Mesenchymal stem cell (in vitro differentiated cells and primary cell): ENCODE data around the gene BRSK2.

Experiments
- DNase-seq: peaks from one replicate; pipeline ENCODE4 v3.0.0-alpha.2; 2013
- H2AFZ ChIP-seq: one replicate; pipeline ENCODE4 v1.6.1; 2013; ENCODE audit warnings: low read depth, mild to moderate bottlenecking, control low read depth, inconsistent platforms, low read length, moderate library complexity
- H2AK5ac ChIP-seq: 2 replicates; pipeline ENCODE4 v1.6.1; 2013; ENCODE audit warnings: low read length, moderate library complexity, mild to moderate bottlenecking, inconsistent platforms; ENCODE audit not compliant: severe bottlenecking
- H2BK120ac ChIP-seq: one replicate; pipeline ENCODE4 v1.6.1; 2013; ENCODE audit warnings: low read depth, mild to moderate bottlenecking, inconsistent platforms, low read length, moderate library complexity
- H2BK12ac ChIP-seq, 2 experiments: one replicate each; pipeline ENCODE4 v1.6.1; 2013; ENCODE audit warnings: inconsistent platforms in 2 of 2, low read length in 2 of 2, mild to moderate bottlenecking in 2 of 2, moderate library complexity in 2 of 2, control low read depth in 1 of 2
- H2BK15ac ChIP-seq: one replicate; pipeline ENCODE4 v1.6.1; 2013; ENCODE audit warnings: mild to moderate bottlenecking, low read depth, inconsistent platforms; ENCODE audit not compliant: poor library complexity, severe bottlenecking
- H2BK5ac ChIP-seq: 2 replicates; pipeline ENCODE4 v1.6.1; 2013; ENCODE audit warnings: low read depth, mild to moderate bottlenecking, low read length, control low read depth, inconsistent platforms; ENCODE audit not compliant: poor library complexity, severe bottlenecking
- H3K14ac ChIP-seq, 2 experiments: one replicate each; pipeline ENCODE4 v1.6.1; 2013; ENCODE audit warnings: inconsistent platforms in 2 of 2, low read length in 2 of 2, control low read depth in 1 of 2, mild to moderate bottlenecking in 1 of 2, moderate library complexity in 1 of 2
- H3K18ac ChIP-seq, 2 experiments: one replicate each; pipeline ENCODE4 v1.6.1; 2013; ENCODE audit warnings: inconsistent platforms in 2 of 2, low read length in 2 of 2, control low read depth in 1 of 2, low read depth in 1 of 2, mild to moderate bottlenecking in 1 of 2
- H3K23ac ChIP-seq, 2 experiments: one replicate each; pipeline ENCODE4 v1.6.1; 2013; ENCODE audit warnings: inconsistent platforms in 2 of 2, low read length in 2 of 2, mild to moderate bottlenecking in 2 of 2, moderate library complexity in 2 of 2, control low read depth in 1 of 2
- H3K27ac ChIP-seq: 2 replicates; pipeline ENCODE4 v1.5.1; 2013; ENCODE audit warnings: mild to moderate bottlenecking, moderate library complexity, low read length, control low read depth, inconsistent platforms; ENCODE audit not compliant: poor library complexity, severe bottlenecking
- H3K27me3 ChIP-seq, 2 experiments: 2 replicates each; pipeline versions ENCODE4 v1.6.1 to v1.7.0; 2013; ENCODE audit warnings: low read length in 2 of 2, mild to moderate bottlenecking in 2 of 2, moderate library complexity in 2 of 2, control low read depth in 1 of 2, inconsistent platforms in 1 of 2; ENCODE audit not compliant: control insufficient read depth in 1 of 2, insufficient read depth in 1 of 2
- H3K36me3 ChIP-seq, 2 experiments: 2 replicates each; pipeline versions ENCODE4 v1.6.1 to v1.7.0; 2013; ENCODE audit warnings: low read length in 2 of 2, control low read depth in 1 of 2, inconsistent platforms in 1 of 2, low read depth in 1 of 2, mild to moderate bottlenecking in 1 of 2; ENCODE audit not compliant: insufficient read depth in 2 of 2, control insufficient read depth in 1 of 2
- H3K4ac ChIP-seq, 2 experiments: one replicate each; pipeline ENCODE4 v1.6.1; 2013; ENCODE audit warnings: inconsistent platforms in 2 of 2, low read length in 2 of 2, mild to moderate bottlenecking in 2 of 2, moderate library complexity in 2 of 2, control low read depth in 1 of 2, low read depth in 1 of 2
- H3K4me1 ChIP-seq: 2 replicates; pipeline ENCODE4 v1.6.1; 2013; ENCODE audit warnings: low read depth, low read length, control low read depth; ENCODE audit not compliant: control insufficient read depth, insufficient read depth
- H3K4me2 ChIP-seq: 2 replicates; pipeline ENCODE4 v1.6.1; 2013; ENCODE audit warnings: low read length, mild to moderate bottlenecking, inconsistent platforms; ENCODE audit not compliant: poor library complexity, severe bottlenecking
- H3K4me3 ChIP-seq, 2 experiments: 2 replicates each; pipeline versions ENCODE4 v1.5.1 to v1.7.0; 2013; ENCODE audit warnings: low read length in 2 of 2, mild to moderate bottlenecking in 2 of 2, control low read depth in 1 of 2, low read depth in 1 of 2; ENCODE audit not compliant: insufficient read depth in 1 of 2
- H3K79me1 ChIP-seq: replicated peaks from 2 replicates; pipeline ENCODE4 v1.6.1; 2013; ENCODE audit warnings: mild to moderate bottlenecking, control low read depth, low read length, inconsistent platforms; ENCODE audit not compliant: poor library complexity, severe bottlenecking
- H3K9ac ChIP-seq: 2 replicates; pipeline ENCODE4 v1.7.0; 2013; ENCODE audit warnings: mild to moderate bottlenecking, low read length, moderate library complexity
- H3K9me3 ChIP-seq: 2 replicates; pipeline ENCODE4 v1.7.0; 2013; ENCODE audit warnings: mild to moderate bottlenecking, low read length; ENCODE audit not compliant: control insufficient read depth
- H4K8ac ChIP-seq: one replicate; pipeline ENCODE4 v1.6.1; 2013; ENCODE audit warnings: inconsistent platforms, mild to moderate bottlenecking, low read length, moderate library complexity
- H4K91ac ChIP-seq: one replicate; pipeline ENCODE4 v1.6.1; 2013; ENCODE audit warnings: mild to moderate bottlenecking, low read length, inconsistent platforms
- WGBS: methylation state at CpG from one replicate; pipeline ENCODE4 v1.1.7; 2013; ENCODE audit warnings: mixed read lengths; 5-methylcytosine and 5-hydroxymethylcytosine counted together

The BRSK2 gene

GRCh38 chr11:1479678-1480118 is 90.0 kb downstream of the BRSK2 start:
- peaks cover 59 to 67% of the 10 kb centered on the region in 2 experiments for H3K36me3 ChIP-seq
- no peaks in the 10 kb centered on the region for H3K27me3 ChIP-seq
- H3K23ac ChIP-seq: no peak overlapping the region

GRCh38 chr11:1480191-1480554 is 90.4 kb downstream of the BRSK2 start:
- H2BK12ac ChIP-seq: no peak overlapping the region
- no peak overlapping the region for H2BK5ac ChIP-seq
- no peak overlapping the region for H2BK15ac ChIP-seq
- peaks cover 54 to 71% of the 10 kb centered on the region in 2 experiments for H3K36me3 ChIP-seq
- no peaks in the 10 kb centered on the region for H3K9me3 ChIP-seq
- no peak overlapping the region for H3K23ac ChIP-seq
- H2AFZ ChIP-seq: no peak overlapping the region
- H3K14ac ChIP-seq: no peak overlapping the region
- no peak overlapping the region for H4K91ac ChIP-seq
- no peak overlapping the region for H3K4me3 ChIP-seq
- no peak overlapping the region for H3K27ac ChIP-seq
- H3K9ac ChIP-seq: no peak overlapping the region
- H3K27me3 ChIP-seq: no peaks in the 10 kb centered on the region
- H4K8ac ChIP-seq: no peak overlapping the region
- H2AK5ac ChIP-seq: no peak overlapping the region
- peaks cover 12% of the 10 kb centered on the region for H3K4me1 ChIP-seq
- DNase-seq: no peak
- peaks cover 48% of the 10 kb centered on the region for H3K79me1 ChIP-seq
- H3K18ac ChIP-seq: no peak overlapping the region
- no peak overlapping the region for H3K4me2 ChIP-seq
- no peak overlapping the region for H2BK120ac ChIP-seq
- 90% methylated on average over 13 of the region's 13 CpGs for WGBS
- no peak overlapping the region for H3K4ac ChIP-seq

More at GRCh38 chr11:1479678-1480118, 90.0 kb downstream of the BRSK2 start:
- Histone ChIP-seq H2AK5ac (no peak overlapping the region), H3K4me1 (peaks cover 8% of the 10 kb centered on the region), H3K4me2 (no peak overlapping the region), H3K79me1 (peaks cover 43% of the 10 kb centered on the region), H3K9ac (no peak overlapping the region), H3K18ac (no peak overlapping the region), H2BK5ac (no peak overlapping the region), H3K27ac (no peak overlapping the region), H2AFZ (no peak overlapping the region), H3K4me3 (no peak overlapping the region), H2BK120ac (no peak overlapping the region), H3K9me3 (no peaks in the 10 kb centered on the region), H4K91ac (no peak overlapping the region), H3K4ac (no peak overlapping the region), H4K8ac (no peak overlapping the region), H2BK12ac (no peak overlapping the region), H3K14ac (no peak overlapping the region), H2BK15ac (no peak overlapping the region)
- 95% methylated on average over 12 of the region's 12 CpGs for WGBS
- no peak for DNase-seq

GRCh38 chr11:1480555-1481482 is 91.1 kb downstream of the BRSK2 start:
- no peaks in the 10 kb centered on the region for H3K27me3 ChIP-seq
- H2BK15ac ChIP-seq: no peak overlapping the region
- H3K23ac ChIP-seq: no peak overlapping the region
- no peak overlapping the region for H3K27ac ChIP-seq
- no peak overlapping the region for H2AK5ac ChIP-seq
- no peak overlapping the region for H2BK12ac ChIP-seq
- no peak overlapping the region for H4K8ac ChIP-seq
- no peak overlapping the region for H3K4me3 ChIP-seq
- H2AFZ ChIP-seq: no peak overlapping the region
- H4K91ac ChIP-seq: no peak overlapping the region
- no peak overlapping the region for H2BK120ac ChIP-seq
- no peak for DNase-seq
- no peak overlapping the region for H2BK5ac ChIP-seq
- no peaks in the 10 kb centered on the region for H3K9me3 ChIP-seq
- 96% methylated on average over 36 of the region's 36 CpGs for WGBS
- peaks cover 17% of the 10 kb centered on the region for H3K4me1 ChIP-seq
- no peak overlapping the region for H3K9ac ChIP-seq
- peaks cover 48 to 71% of the 10 kb centered on the region in 2 experiments for H3K36me3 ChIP-seq
- no peak overlapping the region for H3K4ac ChIP-seq
- peaks cover 54% of the 10 kb centered on the region for H3K79me1 ChIP-seq
- no peak overlapping the region for H3K14ac ChIP-seq
- no peak overlapping the region for H3K18ac ChIP-seq
- no peak overlapping the region for H3K4me2 ChIP-seq

GRCh38 chr11:1481483-1481825 is 91.7 kb downstream of the BRSK2 start:
- H2BK5ac ChIP-seq: no peak overlapping the region
- H2BK120ac ChIP-seq: no peak overlapping the region
- no peak overlapping the region for H4K91ac ChIP-seq
- no peak overlapping the region for H2BK12ac ChIP-seq
- no peak overlapping the region for H3K4ac ChIP-seq
- no peak overlapping the region for H3K9ac ChIP-seq
- H2BK15ac ChIP-seq: no peak overlapping the region
- H3K23ac ChIP-seq: no peak overlapping the region
- no peak for DNase-seq
- no peak overlapping the region for H2AFZ ChIP-seq
- no peak overlapping the region for H3K18ac ChIP-seq
- no peak overlapping the region for H3K14ac ChIP-seq
- no peaks in the 10 kb centered on the region for H3K9me3 ChIP-seq
- peaks cover 23% of the 10 kb centered on the region for H3K4me1 ChIP-seq
- H2AK5ac ChIP-seq: no peak overlapping the region
- peaks cover 57% of the 10 kb centered on the region for H3K79me1 ChIP-seq
- 93% methylated on average over 2 of the region's 2 CpGs for WGBS
- H3K4me3 ChIP-seq: no peak overlapping the region
- peaks cover 42 to 69% of the 10 kb centered on the region in 2 experiments for H3K36me3 ChIP-seq
- H3K27me3 ChIP-seq: no peaks in the 10 kb centered on the region
- no peak overlapping the region for H3K4me2 ChIP-seq
- H3K27ac ChIP-seq: no peak overlapping the region
- no peak overlapping the region for H4K8ac ChIP-seq
